B cell (primary cell): ENCODE results near the gene RAPH1. TPM values are rescaled to one million over a fixed set of nuclear protein-coding genes. Genes with fewer than 3 reads are reported as not detected.

Source experiments
- ATAC-seq: fragments of 200-7000 bp; cut with Tn5 transposase; one replicate; pipeline ENCODE4 v1.10.0; 2021; ENCODE audit warnings: low read depth, mild to moderate bottlenecking, moderate number of reproducible peaks, moderate library complexity
- CTCF ChIA-PET: fragments of 350-600 bp; sonication (Branson Sonifier 250); formaldehyde crosslinking; loops from one replicate; lab custom pipeline; 2021; ENCODE audit warnings: antibody characterized with exemption, inconsistent platforms; lab: Charles Lee
- POLR2A ChIA-PET: fragments of 350-600 bp; sonication (Branson Sonifier 250); formaldehyde crosslinking; loops from one replicate; lab custom pipeline; 2021; ENCODE audit warnings: antibody characterized with exemption; lab: Charles Lee
- DNase-seq: peaks from one replicate; pipeline ENCODE4 v3.0.0; 2013
- H2AFZ ChIP-seq: 2 replicates; pipeline ENCODE4 v1.6.1; 2012; ENCODE audit warnings: mild to moderate bottlenecking, low read depth, low read length; ENCODE audit not compliant: insufficient read depth, poor library complexity, severe bottlenecking
- H3K27ac ChIP-seq, 2 donors: 1 replicate in 1 of 2; 2 replicates in 1 of 2; pipeline ENCODE4 v1.5.1; 2012 to 2013; ENCODE audit warnings: low read length in 2 of 2, mild to moderate bottlenecking in 2 of 2, moderate library complexity in 1 of 2
- H3K27me3 ChIP-seq, 4 experiments: fragments of 200-600 bp in 1 of 4; sonication (generic) in 1 of 4; replicated peaks in 1 of 4; 1 replicate in 2 of 4; 2 replicates in 2 of 4; pipeline versions ENCODE4 v1.6.1 to v1.7.0; 2013 to 2016; ENCODE audit warnings: low read length in 3 of 4, mild to moderate bottlenecking in 2 of 4, mixed read lengths in 1 of 4, moderate library complexity in 1 of 4; ENCODE audit not compliant: insufficient read depth in 4 of 4, control insufficient read depth in 3 of 4; ENCODE audit errors: control extremely low read depth in 1 of 4
- H3K36me3 ChIP-seq, 2 experiments: replicated peaks in 1 of 2; 1 replicate in 1 of 2; 2 replicates in 1 of 2; pipeline versions ENCODE4 v1.6.1 to v1.7.1; 2013; ENCODE audit warnings: low read length in 1 of 2; ENCODE audit not compliant: insufficient read depth in 2 of 2, control insufficient read depth in 1 of 2; ENCODE audit errors: control extremely low read depth in 1 of 2, extremely low read depth in 1 of 2
- H3K4me1 ChIP-seq, 2 donors: fragments of 200-600 bp in 1 of 2; sonication (generic) in 1 of 2; 1 replicate in 1 of 2; 2 replicates in 1 of 2; pipeline versions ENCODE4 v1.5.1 to v1.6.1; 2013 to 2017; ENCODE audit warnings: low read length in 2 of 2; ENCODE audit not compliant: control insufficient read depth in 2 of 2, insufficient read depth in 2 of 2
- H3K4me2 ChIP-seq: replicated peaks from 2 replicates; pipeline ENCODE3; 2012; ENCODE audit warnings: mild to moderate bottlenecking, low read depth, low read length; ENCODE audit not compliant: poor library complexity, severe bottlenecking
- H3K4me3 ChIP-seq, 5 experiments: fragments of 200-600 bp in 1 of 5; sonication (generic) in 1 of 5; 1 replicate in 3 of 5; 2 replicates in 2 of 5; pipeline versions ENCODE4 v1.5.1 to v1.7.0; 2011 to 2016; ENCODE audit warnings: low read length in 4 of 5, mild to moderate bottlenecking in 4 of 5, low read depth in 2 of 5, control low read depth in 1 of 5, moderate library complexity in 1 of 5; ENCODE audit not compliant: insufficient read depth in 1 of 5; ENCODE audit errors: control extremely low read depth in 1 of 5, extremely low read depth in 1 of 5
- H3K79me2 ChIP-seq: fragments of 200-600 bp; sonication (generic); one replicate; pipeline ENCODE4 v1.6.0; 2016; ENCODE audit warnings: low read length; ENCODE audit not compliant: control insufficient read depth, insufficient read depth
- H3K9ac ChIP-seq: fragments of 200-600 bp; sonication (generic); 2 replicates; pipeline ENCODE4 v1.6.1; 2017; ENCODE audit warnings: mild to moderate bottlenecking, low read length, moderate library complexity
- H3K9me3 ChIP-seq, 3 donors: one replicate each; pipeline versions ENCODE4 v1.6.1 to v1.7.1; 2013; ENCODE audit warnings: low read length in 2 of 3; ENCODE audit not compliant: control insufficient read depth in 2 of 3, insufficient read depth in 1 of 3; ENCODE audit errors: control extremely low read depth in 1 of 3
- H4K20me1 ChIP-seq: 2 replicates; pipeline ENCODE4 v1.6.0; 2012; ENCODE audit warnings: mild to moderate bottlenecking, low read length; ENCODE audit not compliant: insufficient read depth, control insufficient read depth, poor library complexity, severe bottlenecking
- H3K27ac Mint-ChIP-seq: one replicate; pipeline ENCODE4 v1.8.0; 2021; ENCODE audit warnings: mixed read lengths
- H3K27me3 Mint-ChIP-seq: one replicate; pipeline ENCODE4 v1.8.0; 2021; ENCODE audit warnings: mixed read lengths
- H3K4me1 Mint-ChIP-seq: one replicate; pipeline ENCODE4 v1.8.0; 2021; ENCODE audit warnings: mixed read lengths
- H3K4me3 Mint-ChIP-seq: one replicate; pipeline ENCODE4 v1.8.0; 2021; ENCODE audit warnings: mixed read lengths
- H3K9me3 Mint-ChIP-seq: one replicate; pipeline ENCODE4 v1.8.0; 2022; ENCODE audit warnings: mixed read lengths; ENCODE audit not compliant: insufficient read depth
- CTCF ChIP-seq: fragments of 200-600 bp; IDR thresholded peaks from one replicate; pipeline ENCODE4 v1.8.0; 2022; ENCODE audit warnings: antibody characterized with exemption, mild to moderate bottlenecking
- EZH2 ChIP-seq: IDR thresholded peaks from 2 replicates; pipeline ENCODE4 v1.6.1; 2012; ENCODE audit warnings: borderline replicate concordance, low read depth, mild to moderate bottlenecking, moderate library complexity, low read length; ENCODE audit not compliant: insufficient read depth, poor library complexity, severe bottlenecking
- WGBS: methylation state at CpG from one replicate; pipeline ENCODE4 v1.1.5; 2013; ENCODE audit warnings: missing lambda C conversion rate; ENCODE audit not compliant: insufficient coverage; 5-methylcytosine and 5-hydroxymethylcytosine counted together
- intact Hi-C: fragments of 100-400 bp; cut with micrococcal nuclease; formaldehyde crosslinking; loops from one replicate; pipeline ENCODE4 v1.10.0; 2022
- polyA plus RNA-seq: library from polyadenylated mRNA; depleted of rRNA; stranded (reverse); fragments of >200 nt; gene quantifications from 2 replicates; pipeline ENCODE4 v1.2.3, GENCODE V29; 2012
- total RNA-seq, 2 donors: library from RNA; stranded (reverse); fragments of 120-200 nt in 1 of 2; gene quantifications; 1 replicate in 1 of 2; 2 replicates in 1 of 2; pipeline versions ENCODE4 v1.2.3 to v1.2.4, GENCODE V29; 2013 to 2022

Gene RAPH1
- total and polyA plus RNA-seq, 2 donors (not counting 1 experiment from before 2014, with no cell fraction given), result 0.13 TPM; not detected in 1

GRCh38 chr2:203463266-203463678, 71.8 kb downstream of the RAPH1 start:
- ChIA-PET POLR2A (no interaction called here), CTCF (no interaction called here)
- H3K4me3 ChIP-seq, result no peak overlapping the region
- no peak overlapping the region for H3K4me2 ChIP-seq
- H3K4me3 Mint-ChIP-seq, result no peak overlapping the region
- no peak overlapping the region for H2AFZ ChIP-seq
- no peaks in the 10 kb centered on the region for H3K36me3 ChIP-seq
- no peaks in the 10 kb centered on the region for H3K27me3 ChIP-seq
- H3K9me3 Mint-ChIP-seq, result no peaks in the 10 kb centered on the region
- intact Hi-C loops, result no loop called here
- H3K9ac ChIP-seq, result no peak overlapping the region
- H4K20me1 ChIP-seq, result no peaks in the 10 kb centered on the region
- H3K9me3 ChIP-seq, result no peaks in the 10 kb centered on the region
- TF ChIP-seq EZH2 (no peak), CTCF (no peak)
- H3K79me2 ChIP-seq, result no peaks in the 10 kb centered on the region
- H3K27ac ChIP-seq, result no peak overlapping the region
- no peaks in the 10 kb centered on the region for H3K4me1 ChIP-seq
- no peaks in the 10 kb centered on the region for H3K4me1 Mint-ChIP-seq
- no peak overlapping the region for H3K27ac Mint-ChIP-seq
- DNase-seq (no peak), ATAC-seq (no peak)
- H3K27me3 Mint-ChIP-seq, result peaks cover 13% of the 10 kb centered on the region

- POLR2A ChIA-PET, result no interaction called here
Observed at GRCh38 chr2:203462308-203462707, 72.8 kb downstream of the RAPH1 start.

More at GRCh38 chr2:203462308-203462707, 72.8 kb downstream of the RAPH1 start:
- no peak overlapping the region for H3K27ac Mint-ChIP-seq
- no CpG with 5 or more reads among the region's 1 CpG for WGBS
- Histone ChIP-seq H3K9ac (no peak overlapping the region), H2AFZ (no peak overlapping the region), H3K9me3 (no peaks in the 10 kb centered on the region), H3K4me1 (no peaks in the 10 kb centered on the region), H4K20me1 (no peaks in the 10 kb centered on the region), H3K79me2 (no peaks in the 10 kb centered on the region), H3K27me3 (no peaks in the 10 kb centered on the region), H3K4me3 (no peak overlapping the region), H3K4me2 (no peak overlapping the region), H3K27ac (no peak overlapping the region), H3K36me3 (no peaks in the 10 kb centered on the region)
- DNase-seq, result no peak
- H3K9me3 Mint-ChIP-seq, result no peaks in the 10 kb centered on the region
- CTCF ChIA-PET, result no interaction called here
- intact Hi-C loops, result no loop called here
- no peak for ATAC-seq
- no peak for TF ChIP-seq CTCF
- no peak for TF ChIP-seq EZH2
- no peaks in the 10 kb centered on the region for H3K4me1 Mint-ChIP-seq
- H3K4me3 Mint-ChIP-seq, result no peak overlapping the region
- H3K27me3 Mint-ChIP-seq, result peaks cover 12% of the 10 kb centered on the region
